Stimulated activated effector memory CD8-positive, alpha-beta T cell treated with anti-CD3 and anti-CD28 coated beads, Interleukin-12 subunit alpha, Interleukin-12 subunit beta, amount 100 ng/mL, for 72 hours (primary cell): Measurements from ENCODE around the gene DHX16.

Experiments
- ATAC-seq: fragments of 150-1000 bp; cut with Tn5 transposase; 2 replicates; pipeline ENCODE4 v1.10.0; 2021
- DNase-seq, 2 donors: peaks; one replicate each; pipeline ENCODE4 v3.0.0; 2021 to 2022; ENCODE audit warnings: low spot score in 2 of 2
- H3K27ac Mint-ChIP-seq: one replicate; pipeline ENCODE4 v1.8.0; 2022; ENCODE audit warnings: mild to moderate bottlenecking, mixed read lengths
- H3K36me3 Mint-ChIP-seq: one replicate; pipeline ENCODE4 v1.8.0; 2022; ENCODE audit warnings: mild to moderate bottlenecking, mixed read lengths
- H3K4me1 Mint-ChIP-seq: one replicate; pipeline ENCODE4 v1.8.0; 2022; ENCODE audit warnings: mixed read lengths
- H3K4me3 Mint-ChIP-seq: one replicate; pipeline ENCODE4 v1.8.0; 2022; ENCODE audit warnings: mild to moderate bottlenecking, mixed read lengths
- H3K9me3 Mint-ChIP-seq: one replicate; pipeline ENCODE4 v1.8.0; 2022; ENCODE audit warnings: mixed read lengths

Gene DHX16

GRCh38 chr6:30709101-30709868, 36.5 kb upstream of the DHX16 start:
- H3K27ac Mint-ChIP-seq, result no peak overlapping the region
- H3K9me3 Mint-ChIP-seq, result no peaks in the 10 kb centered on the region
- H3K36me3 Mint-ChIP-seq, result peaks cover 98% of the 10 kb centered on the region
- H3K4me1 Mint-ChIP-seq, result peaks cover 36% of the 10 kb centered on the region
- DNase-seq (no peak), ATAC-seq (no peak)
- no peak overlapping the region for H3K4me3 Mint-ChIP-seq

GRCh38 chr6:30707281-30707850, 34.6 kb upstream of the DHX16 start:
- Mint-ChIP-seq H3K36me3 (peaks cover 98% of the 10 kb centered on the region), H3K27ac (peak overlapping the region; percentile 77), H3K4me3 (no peak overlapping the region), H3K9me3 (no peaks in the 10 kb centered on the region), H3K4me1 (peaks cover 33% of the 10 kb centered on the region)
- DNase-seq (no peak), ATAC-seq (no peak)

- DNase-seq, result no peak
- Mint-ChIP-seq H3K36me3 (peaks cover 98% of the 10 kb centered on the region), H3K4me1 (peaks cover 18% of the 10 kb centered on the region), H3K27ac (peak overlapping the region; percentile 50), H3K9me3 (no peaks in the 10 kb centered on the region), H3K4me3 (no peak overlapping the region)
- ATAC-seq, result no peak
These were observed 32.8 kb upstream of the DHX16 start for GRCh38 chr6:30705620-30706019.

- Mint-ChIP-seq H3K36me3 (peaks cover 100% of the 10 kb centered on the region), H3K9me3 (no peaks in the 10 kb centered on the region), H3K4me3 (no peak overlapping the region), H3K27ac (peak overlapping the region; percentile 48), H3K4me1 (peaks cover 18% of the 10 kb centered on the region)
- ATAC-seq (no peak), DNase-seq (no peak)
These were observed 31.0 kb upstream of the DHX16 start for GRCh38 chr6:30703821-30704220.

GRCh38 chr6:30703011-30703410, 30.2 kb upstream of the DHX16 start:
- peaks cover 16% of the 10 kb centered on the region for H3K4me1 Mint-ChIP-seq
- no peak overlapping the region for H3K4me3 Mint-ChIP-seq
- no peaks in the 10 kb centered on the region for H3K9me3 Mint-ChIP-seq
- H3K36me3 Mint-ChIP-seq, result peaks cover 96% of the 10 kb centered on the region
- DNase-seq, result no peak
- no peak for ATAC-seq
- H3K27ac Mint-ChIP-seq, result no peak overlapping the region

- H3K9me3 Mint-ChIP-seq, result no peaks in the 10 kb centered on the region
- DNase-seq (no peak), ATAC-seq (no peak)
- H3K4me1 Mint-ChIP-seq, result peaks cover 10% of the 10 kb centered on the region
- no peak overlapping the region for H3K27ac Mint-ChIP-seq
- peaks cover 74% of the 10 kb centered on the region for H3K36me3 Mint-ChIP-seq
- H3K4me3 Mint-ChIP-seq, result no peak overlapping the region
These were observed 27.5 kb upstream of the DHX16 start for GRCh38 chr6:30700340-30700739.

- ATAC-seq (no peak), DNase-seq (no peak)
- Mint-ChIP-seq H3K9me3 (no peaks in the 10 kb centered on the region), H3K36me3 (peaks cover 35% of the 10 kb centered on the region), H3K27ac (no peak overlapping the region), H3K4me3 (no peak overlapping the region), H3K4me1 (peaks cover 2% of the 10 kb centered on the region)
These were observed 23.6 kb upstream of the DHX16 start for GRCh38 chr6:30696432-30696831.

GRCh38 chr6:30691208-30691847, 18.5 kb upstream of the DHX16 start:
- DNase-seq, result no peak
- Mint-ChIP-seq H3K36me3 (peaks cover 13% of the 10 kb centered on the region), H3K4me1 (peaks cover 43% of the 10 kb centered on the region), H3K4me3 (peak overlapping the region; percentile 92), H3K27ac (peak overlapping the region; percentile 74), H3K9me3 (no peaks in the 10 kb centered on the region)
- ATAC-seq, result no peak

- peak; percentile 71 to 83 for DNase-seq
These were observed 17.8 kb upstream of the DHX16 start, which contains the start of gene NRM for GRCh38 chr6:30690403-30691207. Gene NRM, minus strand, starts transcription at chr6:30690984. Its CDS starts 10 bp downstream, at chr6:30690974.

GRCh38 chr6:30689985-30690384, 17.2 kb upstream of the DHX16 start:
- ATAC-seq, result no peak
- peaks cover 43% of the 10 kb centered on the region for H3K4me1 Mint-ChIP-seq
- no peak for DNase-seq
- peak overlapping the region; percentile 74 for H3K27ac Mint-ChIP-seq
- peak overlapping the region; percentile 92 for H3K4me3 Mint-ChIP-seq
- no peaks in the 10 kb centered on the region for H3K9me3 Mint-ChIP-seq
- peaks cover 27% of the 10 kb centered on the region for H3K36me3 Mint-ChIP-seq

More at GRCh38 chr6:30690403-30691207, 17.8 kb upstream of the DHX16 start, which contains the start of gene NRM:
- Mint-ChIP-seq H3K9me3 (no peaks in the 10 kb centered on the region), H3K36me3 (peaks cover 21% of the 10 kb centered on the region), H3K27ac (peak within 1 kb of the TSS; percentile 74), H3K4me3 (peak within 1 kb of the TSS; percentile 92), H3K4me1 (peaks cover 43% of the 10 kb centered on the region)
- ATAC-seq, result peak; percentile 50

GRCh38 chr6:30689022-30689865, 16.4 kb upstream of the DHX16 start:
- H3K27ac Mint-ChIP-seq, result peak overlapping the region; percentile 98
- H3K9me3 Mint-ChIP-seq, result no peaks in the 10 kb centered on the region
- H3K4me1 Mint-ChIP-seq, result peaks cover 43% of the 10 kb centered on the region
- ATAC-seq (no peak), DNase-seq (no peak)
- H3K4me3 Mint-ChIP-seq, result peak overlapping the region; percentile 92
- peaks cover 34% of the 10 kb centered on the region for H3K36me3 Mint-ChIP-seq

- peaks cover 43% of the 10 kb centered on the region for H3K4me1 Mint-ChIP-seq
- peak overlapping the region; percentile 98 for H3K27ac Mint-ChIP-seq
- no peak for ATAC-seq
- H3K4me3 Mint-ChIP-seq, result peak overlapping the region; percentile 92
- peaks cover 41% of the 10 kb centered on the region for H3K36me3 Mint-ChIP-seq
- no peaks in the 10 kb centered on the region for H3K9me3 Mint-ChIP-seq
- DNase-seq, result no peak
These were observed 15.8 kb upstream of the DHX16 start for GRCh38 chr6:30688569-30688968.

- Mint-ChIP-seq H3K36me3 (peaks cover 48% of the 10 kb centered on the region), H3K9me3 (no peaks in the 10 kb centered on the region), H3K27ac (peak overlapping the region; percentile 98), H3K4me3 (peak overlapping the region; percentile 92), H3K4me1 (peaks cover 46% of the 10 kb centered on the region)
- no peak for DNase-seq
- no peak for ATAC-seq
These were observed 15.0 kb upstream of the DHX16 start for GRCh38 chr6:30687659-30688431.
